H1 (cell line): ENCODE data around the gene RPUSD4. TPM values are rescaled to one million over a fixed set of nuclear protein-coding genes. Genes with fewer than 3 reads are reported as not detected.

Experiments
- CHD7 ChIP-seq: fragments of 300-600 bp; sonication (generic); IDR thresholded peaks from 2 replicates; pipeline ENCODE4 v1.7.1; 2012; ENCODE audit warnings: low read length, moderate library complexity, mild to moderate bottlenecking, inconsistent platforms; ENCODE audit not compliant: insufficient replicate concordance
- CTCF ChIP-seq, 3 experiments: IDR thresholded peaks; 1 replicate in 2 of 3; 2 replicates in 1 of 3; pipeline versions ENCODE4 v1.5.1 to v1.6.1; 2011; ENCODE audit warnings: low read length in 3 of 3, mild to moderate bottlenecking in 3 of 3, inconsistent platforms in 2 of 3, low read depth in 1 of 3, moderate library complexity in 1 of 3; ENCODE audit not compliant: insufficient read depth in 1 of 3; ENCODE audit errors: control extremely low read depth in 1 of 3
- RBBP5 ChIP-seq: IDR thresholded peaks from 2 replicates; pipeline ENCODE4 v1.7.1; 2012; ENCODE audit warnings: low read depth, mild to moderate bottlenecking, inconsistent platforms, low read length, moderate library complexity, borderline replicate concordance
- RFX5 ChIP-seq: IDR thresholded peaks from 2 replicates; pipeline ENCODE4 v1.6.1; 2011; ENCODE audit warnings: low read depth, low read length, improper control_type of control experiment, borderline replicate concordance
- polyA plus RNA-seq, 7 experiments: library from polyadenylated mRNA; depleted of rRNA in 3 of 7; stranded (reverse) in 5 of 7; unstranded in 2 of 7; fragments of >200 nt in 5 of 7; fragments of 200-250 nt in 2 of 7; gene quantifications; 1 replicate in 5 of 7; 2 replicates in 1 of 7; 4 replicates in 1 of 7; pipeline versions ENCODE4 v1.2.1 to v1.2.3, GENCODE V29; 2011 to 2013; ENCODE audit warnings: missing spikeins in 2 of 7, mixed read lengths in 2 of 7
- total RNA-seq: library from RNA; stranded (reverse); fragmentation: NEBNext Ultra II Directional; extraction: Animal tissue kit (Norgen Biotek cat#: 25700); gene quantifications from 2 replicates; pipeline ENCODE4 v1.2.1, GENCODE V29; 2021

Gene RPUSD4
- total and polyA plus RNA-seq, 2 of the 8 experiments (the other 6 are each of a cell fraction or from before 2014, with no cell fraction given) = 36.1 to 50.7 TPM

GRCh38 chr11:126162306-126163030 is 49.0 kb downstream of the RPUSD4 start (continued):
- no peak for TF ChIP-seq CHD7
- no peak for TF ChIP-seq RFX5
- TF ChIP-seq CTCF (IDR thresholded peaks at IDR 0.05; ENCODE audit: control extremely low read depth in 1 of 3, insufficient read depth in 1 of 3, low read depth in 1 of 3, low read length in 3 of 3) = no peak
- no peak for TF ChIP-seq RBBP5
